T-helper 2 cell treated with Interferon-gamma antibody and Interleukin-4, amounts not matched to agents 100 ng/mL and 5 ng/mL, for 36 hours (primary cell): Measurements from ENCODE around the gene RBM6. TPM values are rescaled to one million over a fixed set of nuclear protein-coding genes. Genes with fewer than 3 reads are reported as not detected.
"Not testable (repeated sequence)": the region's sequence is repeated elsewhere in the genome, so short reads cannot be mapped to it uniquely, and the experiment has no call there.

Experiments
- intact Hi-C: fragments of 100-400 bp; cut with micrococcal nuclease; formaldehyde crosslinking; loops from one replicate; pipeline ENCODE4 v1.15.1; 2023
- total RNA-seq: library from RNA; stranded (reverse); gene quantifications from 2 replicates; pipeline ENCODE4 v1.2.3, GENCODE V29; 2022

The RBM6 gene
- total RNA-seq, 1 donor from 2014 or later: 109 TPM

DNA sequence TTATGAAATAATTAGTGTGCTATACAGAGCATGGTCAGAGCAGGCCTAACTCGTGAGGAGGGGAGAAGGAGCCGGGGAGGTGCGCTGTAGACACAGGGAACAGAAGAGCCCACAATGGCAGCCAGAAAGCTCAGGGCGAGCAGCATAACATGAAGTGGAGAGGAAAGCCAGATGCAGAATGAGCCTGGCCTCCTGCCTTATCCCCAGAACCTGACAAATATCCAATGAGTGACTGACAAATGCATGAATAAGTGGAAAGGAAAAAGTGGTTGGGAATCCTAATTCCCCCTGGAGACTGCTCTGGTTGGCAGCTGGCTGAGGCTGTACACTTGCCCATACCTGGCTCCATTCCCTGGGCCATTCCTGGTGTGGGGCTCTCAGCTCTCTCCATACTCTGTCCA is 27.1 kb upstream of the RBM6 start:
- intact Hi-C loops: no loop called here

DNA sequence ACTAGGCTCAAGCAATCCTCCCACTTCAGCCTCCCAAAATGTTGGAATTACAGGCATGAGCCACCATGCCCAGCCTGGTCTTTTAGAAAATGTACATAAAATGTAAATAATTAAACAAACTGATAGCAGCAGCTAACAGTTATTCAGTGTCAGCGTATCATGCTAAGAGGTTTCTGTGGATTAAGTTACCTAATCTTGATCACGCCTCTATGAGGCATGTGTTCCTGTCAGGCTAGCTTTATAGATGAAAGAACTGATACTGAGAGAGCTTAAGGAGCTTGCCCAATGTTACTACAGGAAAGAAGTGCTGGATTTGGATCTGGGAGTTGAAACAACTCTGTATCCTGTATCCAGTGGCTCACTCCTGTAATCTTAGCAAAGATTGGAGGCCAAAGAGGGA is 25.0 kb upstream of the RBM6 start:
- intact Hi-C loops: no loop called here

DNA sequence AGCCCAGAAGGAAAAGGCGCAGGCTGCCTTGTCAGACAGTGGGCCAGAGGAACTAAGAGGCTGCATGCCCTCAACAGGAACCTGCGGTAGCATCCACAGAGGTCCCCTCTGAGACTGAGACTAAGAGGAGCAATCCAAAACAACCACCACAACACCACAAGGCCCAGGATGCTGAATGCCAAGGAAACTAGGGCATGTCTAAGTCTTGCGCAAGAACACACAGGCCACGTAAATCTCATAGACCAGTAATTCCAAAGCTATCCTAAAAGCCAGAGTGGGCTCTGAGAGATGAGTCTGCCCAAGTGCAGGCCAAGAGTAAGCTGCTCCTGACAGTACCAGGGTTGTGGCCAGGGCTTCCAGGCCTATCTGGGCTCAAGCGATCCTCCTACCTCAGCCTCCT is 23.3 kb upstream of the RBM6 start:
- intact Hi-C loops: no loop called here

DNA sequence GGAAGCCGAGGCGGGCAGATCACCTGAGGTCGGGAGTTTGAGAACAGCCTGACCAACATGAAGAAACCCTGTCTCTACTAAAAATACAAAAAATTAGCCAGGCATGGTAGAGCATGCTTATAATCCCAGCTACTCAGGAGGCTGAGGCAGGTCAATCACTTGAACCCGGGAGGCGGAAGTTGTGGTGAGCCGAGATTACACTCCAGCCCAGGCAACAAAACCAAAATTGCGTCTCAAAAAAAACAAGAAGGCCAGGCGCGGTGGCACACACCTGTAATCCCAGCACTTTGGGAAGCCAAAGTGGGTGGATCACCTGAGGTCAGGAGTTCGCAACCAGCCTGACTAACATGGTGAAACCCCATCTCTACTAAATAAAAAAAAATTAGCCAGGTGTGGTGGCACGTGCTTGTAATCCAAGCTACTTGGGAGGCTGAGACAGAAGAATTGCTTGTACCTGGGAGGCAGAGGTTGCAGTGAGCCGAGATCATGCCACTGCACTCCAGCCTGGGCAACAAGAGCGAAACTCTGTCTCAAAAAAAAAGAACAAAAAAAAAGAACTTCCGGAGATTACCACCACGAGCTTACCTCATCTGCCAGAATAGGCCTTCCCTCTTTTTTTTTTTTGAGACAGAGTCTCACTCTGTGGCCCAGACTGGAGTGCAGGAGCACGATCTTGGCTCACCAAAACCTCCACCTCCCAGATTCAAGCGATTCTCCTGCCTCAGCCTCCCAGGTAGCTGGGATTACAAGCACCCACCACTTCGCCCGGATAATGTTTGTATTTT is 22.0 kb upstream of the RBM6 start:
- intact Hi-C loops: not testable (repeated sequence)

DNA sequence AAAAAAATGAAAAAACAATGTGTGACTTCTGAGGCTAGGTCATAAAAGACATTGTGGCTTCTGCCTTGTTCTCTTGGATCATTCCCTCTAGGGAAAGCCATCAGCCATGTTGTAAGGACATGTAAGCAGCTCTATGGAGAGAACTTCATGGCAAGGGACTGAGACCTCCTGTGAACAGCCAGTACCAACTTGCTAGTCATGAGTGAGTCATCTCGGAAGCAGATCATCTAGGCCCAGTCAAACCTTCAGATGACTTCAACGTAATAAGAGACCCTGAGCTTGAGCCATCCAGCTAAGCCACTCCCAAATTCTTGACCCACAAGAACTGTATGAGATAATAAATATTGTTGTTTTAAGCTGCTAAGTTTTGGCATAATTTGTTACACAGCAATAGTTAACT is 15.3 kb upstream of the RBM6 start:
- intact Hi-C loops: no loop called here

DNA sequence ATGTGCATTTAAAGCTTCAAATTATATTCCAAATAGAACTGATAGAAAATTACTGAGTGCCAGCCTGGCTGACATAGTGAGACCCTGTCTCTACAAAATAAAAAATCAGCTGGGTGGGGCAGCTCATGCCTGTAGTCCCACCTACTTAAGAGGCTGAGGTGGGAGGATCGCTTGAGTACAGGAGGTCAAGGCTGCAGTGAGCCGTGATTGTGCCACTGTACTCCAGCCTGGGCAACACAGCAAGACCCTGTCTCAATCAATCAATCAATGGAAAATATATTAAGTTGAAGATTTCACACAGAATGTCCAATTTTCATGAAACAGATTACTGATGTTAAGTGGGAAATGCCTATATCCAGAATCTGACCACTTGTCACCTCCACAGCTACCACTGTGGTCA is 14.5 kb upstream of the RBM6 start:
- intact Hi-C loops: no loop called here

DNA sequence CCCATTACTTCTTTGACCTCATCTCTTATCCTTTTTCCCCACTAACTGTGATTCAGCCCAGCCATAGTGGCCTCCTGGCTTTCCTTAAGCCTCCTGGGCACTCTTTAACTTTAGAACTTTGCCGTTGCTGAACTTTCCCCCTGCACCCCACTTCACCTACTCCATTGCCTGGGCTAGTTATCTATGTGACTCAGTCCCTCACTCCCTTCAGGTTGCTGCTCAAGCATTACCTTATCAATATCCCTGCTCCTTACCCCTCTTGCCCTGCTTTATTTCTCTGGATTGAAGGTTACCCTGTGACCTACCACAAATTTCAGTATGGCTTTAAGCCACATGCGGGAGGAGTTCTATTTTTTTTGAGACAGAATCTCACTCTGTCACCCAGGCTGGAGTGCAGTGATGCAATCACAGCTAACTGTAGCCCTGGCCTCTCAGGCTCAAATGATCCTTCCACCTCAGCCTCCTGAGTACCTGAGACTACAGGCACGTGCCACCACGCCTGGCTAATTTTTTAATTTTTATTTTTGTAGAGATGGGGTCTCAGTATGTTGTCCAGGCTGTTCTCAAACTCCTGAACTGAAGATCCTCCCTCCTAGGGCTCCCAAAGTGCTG is 13.7 kb upstream of the RBM6 start:
- intact Hi-C loops: no loop called here

DNA sequence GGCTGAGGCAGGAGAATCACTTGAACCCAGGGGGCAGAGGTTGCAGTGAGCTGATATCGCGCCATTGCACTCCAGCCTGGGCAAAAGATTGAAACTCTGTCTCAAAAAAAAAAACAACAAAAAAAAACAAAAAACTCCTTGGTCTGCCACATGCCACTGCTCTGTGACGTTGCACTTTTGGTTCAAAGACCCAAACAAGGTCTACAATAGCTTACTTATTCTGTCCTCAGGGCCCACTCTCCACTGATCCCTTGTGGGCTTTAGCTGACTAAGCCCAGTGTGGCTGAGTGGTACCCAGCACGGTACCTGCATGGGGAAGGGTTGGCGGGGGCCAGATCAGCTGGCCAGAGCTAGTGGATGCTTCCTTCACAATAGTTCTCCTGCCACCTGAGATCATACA is 12.2 kb upstream of the RBM6 start:
- intact Hi-C loops: no loop called here

GRCh38 chr3:49928481-49929017 is 11.4 kb upstream of the RBM6 start:
- intact Hi-C loops: loop anchor here (1.0 kb wide), 1 partner anchor 12 kb away; the partner anchor contains the start of gene RBM6

- intact Hi-C loops: loop anchor here (1.0 to 10.0 kb wide), 2 partner anchors 11 to 305 kb away; partner anchors contain the start of genes GNAI2 and RBM6
Measured at GRCh38 chr3:49929291-49930167, 10.4 kb upstream of the RBM6 start, which contains the start of gene MON1A. TSS of gene MON1A (minus strand) at chr3:49929811. CDS start at chr3:49913346, 16,465 bp downstream.

- intact Hi-C loops: loop anchor here (10.0 kb wide), 1 partner anchor 305 kb away; the partner anchor contains the start of gene GNAI2
Measured at GRCh38 chr3:49930168-49930690, 9.7 kb upstream of the RBM6 start.

GRCh38 chr3:49930922-49931321 is 9.0 kb upstream of the RBM6 start:
- intact Hi-C loops: loop anchor here (10.0 kb wide), 1 partner anchor 304 kb away; the partner anchor contains the start of gene GNAI2

- intact Hi-C loops: loop anchor here (10.0 kb wide), 1 partner anchor 303 kb away; the partner anchor contains the start of gene GNAI2
Measured at GRCh38 chr3:49932281-49932680, 7.7 kb upstream of the RBM6 start.

GRCh38 chr3:49937090-49937489 is 2.9 kb upstream of the RBM6 start:
- intact Hi-C loops: loop anchor here (10.0 kb wide), 1 partner anchor 298 kb away; the partner anchor contains the start of gene GNAI2

GRCh38 chr3:49940667-49941249 is 808 bp downstream of the RBM6 start:
- intact Hi-C loops: loop anchor here (1.0 to 2.0 kb wide), 5 partner anchors 11 to 470 kb away; partner anchors contain the start of genes DAG1, MON1A, MST1R and RBM5

DNA sequence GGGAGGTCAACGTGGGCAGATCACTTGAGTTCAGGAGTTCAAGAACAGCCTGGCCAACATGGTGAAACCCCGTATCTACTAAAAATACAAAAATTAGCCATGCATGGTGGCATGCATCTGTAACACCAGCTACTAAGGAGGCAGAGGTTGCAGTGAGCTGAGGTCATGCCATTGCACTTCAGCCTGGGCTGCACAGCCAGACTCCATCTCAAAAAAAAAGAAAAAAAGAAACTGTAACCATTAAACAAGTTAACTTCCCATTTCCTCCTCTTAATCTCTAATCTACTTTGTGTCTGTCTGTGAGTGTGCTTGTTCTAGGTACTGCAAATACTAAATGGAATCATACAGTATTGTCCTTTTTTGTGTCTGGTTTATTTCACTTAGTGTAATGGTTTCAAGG is 2.7 kb downstream of the RBM6 start:
- intact Hi-C loops: no loop called here

DNA sequence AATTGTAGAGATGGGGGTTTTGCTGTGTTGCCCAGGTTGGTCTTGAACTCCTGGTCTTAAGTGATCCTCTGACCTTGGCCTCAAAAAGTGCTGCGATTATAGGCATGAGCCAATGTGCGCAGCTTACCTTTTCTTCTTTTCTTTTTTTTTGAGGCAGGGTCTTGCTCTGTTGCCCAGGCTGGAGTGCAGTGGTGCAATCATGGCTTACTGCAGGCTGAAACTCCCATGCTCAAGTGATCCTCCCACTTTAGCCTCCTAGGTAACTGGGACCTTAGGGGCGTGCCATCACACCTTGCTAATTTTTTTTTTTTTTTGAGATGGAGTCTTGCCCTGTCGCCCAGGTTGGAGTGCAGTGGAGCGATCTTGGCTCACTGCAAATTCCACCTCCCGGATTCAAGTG is 13.0 kb downstream of the RBM6 start:
- intact Hi-C loops: no loop called here

DNA sequence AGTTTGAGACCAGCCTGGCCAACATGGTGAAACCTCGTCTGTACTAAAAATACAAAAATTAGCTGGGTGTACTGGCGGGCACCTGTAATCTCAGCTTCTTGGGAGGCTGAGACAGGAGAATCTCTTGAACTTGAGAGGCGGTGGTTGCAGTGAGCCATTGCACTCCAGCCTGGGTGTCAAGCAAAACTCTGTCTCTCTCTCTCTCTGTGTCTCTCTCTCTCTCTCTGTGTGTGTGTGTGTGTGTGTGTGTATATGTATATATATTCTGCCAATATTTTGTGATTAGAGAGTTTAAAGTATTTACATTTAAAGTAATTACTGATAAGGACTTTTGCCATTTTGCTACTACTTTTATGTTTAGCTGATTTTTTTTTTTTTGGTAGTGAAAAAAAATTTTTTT is 15.7 kb downstream of the RBM6 start:
- intact Hi-C loops: no loop called here

DNA sequence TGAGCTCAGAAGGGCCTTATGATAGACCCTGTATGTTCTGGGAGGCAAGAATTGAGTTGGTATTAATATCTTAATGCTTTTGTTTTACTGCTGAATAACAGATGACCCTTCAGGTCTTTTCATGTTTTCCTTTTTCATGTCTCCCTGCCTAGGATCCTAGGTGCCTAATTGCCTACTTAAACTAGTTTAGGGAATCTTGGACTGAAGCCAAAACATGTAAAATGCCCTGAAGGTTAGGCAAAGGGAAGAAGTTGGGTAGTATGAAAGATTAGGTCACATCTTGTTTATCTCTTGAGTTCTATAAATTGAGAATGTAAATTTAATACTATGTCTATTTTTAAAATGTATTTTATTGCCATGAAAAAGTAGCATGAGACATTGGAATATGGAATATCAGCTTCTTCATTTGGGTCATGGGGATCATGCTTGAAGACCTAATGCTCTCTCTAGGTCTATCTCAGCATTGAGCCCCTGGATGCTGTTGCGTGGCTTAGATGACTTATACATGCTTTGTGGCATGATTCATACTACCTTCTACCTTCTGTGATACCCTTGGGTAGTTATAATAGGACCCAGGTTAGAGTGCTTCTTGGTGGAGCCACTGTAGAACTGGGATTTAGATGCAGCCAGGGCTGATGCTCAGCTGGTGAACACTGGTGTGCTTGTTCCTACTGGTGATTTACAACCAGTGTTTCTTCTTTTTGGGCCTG is 26.4 kb downstream of the RBM6 start:
- intact Hi-C loops: no loop called here

DNA sequence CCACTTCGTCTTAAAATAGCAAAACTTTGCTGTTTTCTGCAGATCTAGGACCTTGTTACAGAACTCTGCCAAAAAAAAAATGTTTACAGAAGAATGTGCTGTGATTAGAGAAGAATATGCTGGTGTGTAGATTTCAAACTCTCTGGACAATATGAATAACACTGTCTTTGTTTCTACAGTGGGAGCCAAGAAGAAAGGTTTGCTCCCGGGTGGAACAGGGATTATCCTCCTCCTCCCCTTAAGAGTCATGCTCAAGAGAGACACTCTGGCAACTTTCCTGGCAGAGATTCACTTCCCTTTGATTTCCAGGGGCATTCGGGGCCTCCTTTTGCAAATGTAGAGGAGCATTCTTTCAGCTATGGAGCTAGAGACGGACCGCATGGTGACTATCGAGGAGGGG is 27.3 kb downstream of the RBM6 start:
- intact Hi-C loops: no loop called here
